ENCODE results near the gene LMNTD2. TPM values are rescaled to one million over a fixed set of nuclear protein-coding genes. Genes with fewer than 3 reads are reported as not detected.
A peak's percentile ranks its signal among the peaks of the same experiment; 100 is the strongest.

LMNTD2 gene
- total RNA-seq, 1 experiment from 2014 or later, result 6.1 TPM

- peaks cover 13% of the 10 kb centered on the region for H3K4me1 Mint-ChIP-seq (ENCODE audit: insufficient read depth, unreplicated experiment)
- no peak for TF ChIP-seq CTCF (IDR thresholded peaks at IDR 0.05; ENCODE audit: unreplicated experiment)
- no peaks in the 10 kb centered on the region for H3K27me3 Mint-ChIP-seq (ENCODE audit: insufficient read depth, unreplicated experiment)
- H3K9me3 Mint-ChIP-seq (ENCODE audit: unreplicated experiment), result no peaks in the 10 kb centered on the region
- H3K4me3 Mint-ChIP-seq (ENCODE audit: unreplicated experiment), result no peak overlapping the region
- ChIA-PET POLR2A (interaction anchor here (0.6 to 1.9 kb wide), 7 partner anchors 9 to 327 kb away, joined by 3 to 8 read pairs (median 4); partner anchors contain the start of genes HRAS, PHRF1 and TALDO1), CTCF (interaction anchor here (0.6 to 1.6 kb wide), 5 partner anchors 9 to 115 kb away, joined by 3 to 5 read pairs (median 4); no protein-coding TSS in a partner anchor)
- intact Hi-C loops (cut with micrococcal nuclease), result loop anchor here (10.0 kb wide), 2 partner anchors 51 to 161 kb away; partner anchors contain the start of gene IRF7
- no peak overlapping the region for H3K27ac Mint-ChIP-seq (ENCODE audit: low read depth, unreplicated experiment)
- no TSS peak for BruUV-seq (replicated peaks)
- peaks cover 18% of the 10 kb centered on the region for H3K36me3 Mint-ChIP-seq (ENCODE audit: insufficient read depth, unreplicated experiment)
- no peak for DNase-seq (ENCODE audit: unreplicated experiment)
Observed at GRCh38 chr11:563812-564578, 3.5 kb upstream of the LMNTD2 start.

GRCh38 chr11:563066-563811 is 2.7 kb upstream of the LMNTD2 start:
- CTCF ChIA-PET, result interaction anchor here (0.6 kb wide), 1 partner anchor 115 kb away, joined by 5 read pairs; no protein-coding TSS in a partner anchor
- H3K27me3 Mint-ChIP-seq (ENCODE audit: insufficient read depth, unreplicated experiment), result no peaks in the 10 kb centered on the region
- no peak for TF ChIP-seq CTCF (IDR thresholded peaks at IDR 0.05; ENCODE audit: unreplicated experiment)
- H3K27ac Mint-ChIP-seq (ENCODE audit: low read depth, unreplicated experiment), result no peak overlapping the region
- intact Hi-C loops (cut with micrococcal nuclease), result loop anchor here (10.0 kb wide), 2 partner anchors 52 to 162 kb away; partner anchors contain the start of gene IRF7
- H3K36me3 Mint-ChIP-seq (ENCODE audit: insufficient read depth, unreplicated experiment), result peaks cover 18% of the 10 kb centered on the region
- peaks cover 14% of the 10 kb centered on the region for H3K4me1 Mint-ChIP-seq (ENCODE audit: insufficient read depth, unreplicated experiment)
- no peak for DNase-seq (ENCODE audit: unreplicated experiment)
- no TSS peak for BruUV-seq (replicated peaks)
- POLR2A ChIA-PET, result interaction anchor here (0.6 to 2.1 kb wide), 5 partner anchors 12 to 251 kb away, joined by 4 to 22 read pairs (median 7); partner anchors contain the start of genes HRAS, PHRF1 and TALDO1
- H3K4me3 Mint-ChIP-seq (ENCODE audit: unreplicated experiment), result no peak overlapping the region
- no peaks in the 10 kb centered on the region for H3K9me3 Mint-ChIP-seq (ENCODE audit: unreplicated experiment)

GRCh38 chr11:562046-562645 is 1.6 kb upstream of the LMNTD2 start:
- intact Hi-C loops (cut with micrococcal nuclease), result loop anchor here (10.0 kb wide), 2 partner anchors 53 to 163 kb away; partner anchors contain the start of gene IRF7
- Mint-ChIP-seq H3K36me3 (ENCODE audit: insufficient read depth, unreplicated experiment) (peaks cover 18% of the 10 kb centered on the region), H3K4me1 (ENCODE audit: insufficient read depth, unreplicated experiment) (peaks cover 14% of the 10 kb centered on the region), H3K27me3 (ENCODE audit: insufficient read depth, unreplicated experiment) (no peaks in the 10 kb centered on the region), H3K9me3 (ENCODE audit: unreplicated experiment) (no peaks in the 10 kb centered on the region), H3K27ac (ENCODE audit: low read depth, unreplicated experiment) (no peak overlapping the region), H3K4me3 (ENCODE audit: unreplicated experiment) (peak overlapping the region; percentile 85)
- ChIA-PET CTCF (interaction anchor here (0.6 kb wide), 1 partner anchor 19 kb away, joined by 3 read pairs; no protein-coding TSS in a partner anchor), POLR2A (interaction anchor here (0.6 to 2.1 kb wide), 7 partner anchors 11 to 186 kb away, joined by 3 to 22 read pairs (median 3); partner anchors contain the start of genes HRAS and PHRF1)
- BruUV-seq (replicated peaks), result TSS peak; percentile 12
- TF ChIP-seq CTCF (IDR thresholded peaks at IDR 0.05; ENCODE audit: unreplicated experiment), result no peak
- no peak for DNase-seq (ENCODE audit: unreplicated experiment)
